GM13977 (cell line): ENCODE measurements around the gene NMB.

Experiments used
- DNase-seq: peaks from one replicate; pipeline ENCODE4 v3.0.0; 2012; ENCODE audit warnings: low spot score
- CTCF ChIP-seq: IDR thresholded peaks from 2 replicates; pipeline ENCODE4 v1.5.1; 2012; ENCODE audit warnings: mild to moderate bottlenecking, control low read depth; ENCODE audit not compliant: insufficient read depth; ENCODE audit errors: extremely low read depth, missing control alignments
- in situ Hi-C: fragments of 300-500 bp; cut with MboI; formaldehyde crosslinking; loops from one replicate; pipeline ENCODE4 v1.12.0; 2022; ENCODE audit warnings: low sequenced_read_pairs, low pct_unique_long_range_greater_than_20kb, mixed read lengths, inconsistent platforms; ENCODE audit not compliant: unreplicated experiment

NMB gene

GRCh38 chr15:84621358-84621979 lies 36.5 kb downstream of the NMB start:
- DNase-seq: no peak
- in situ Hi-C loops: no loop called here
- no peak for TF ChIP-seq CTCF

GRCh38 chr15:84620626-84621025 lies 37.4 kb downstream of the NMB start:
- DNase-seq: no peak
- no peak for TF ChIP-seq CTCF
- in situ Hi-C loops: no loop called here

GRCh38 chr15:84616235-84616634 lies 41.8 kb downstream of the NMB start:
- in situ Hi-C loops: no loop called here
- no peak for TF ChIP-seq CTCF
- no peak for DNase-seq

GRCh38 chr15:84611631-84612030 lies 46.4 kb downstream of the NMB start:
- in situ Hi-C loops: no loop called here
- TF ChIP-seq CTCF: no peak
- no peak for DNase-seq

GRCh38 chr15:84609818-84610525 lies 48.0 kb downstream of the NMB start:
- DNase-seq: no peak
- in situ Hi-C loops: no loop called here
- TF ChIP-seq CTCF: no peak

GRCh38 chr15:84608707-84609284 lies 49.2 kb downstream of the NMB start:
- TF ChIP-seq CTCF: no peak
- in situ Hi-C loops: no loop called here
- no peak for DNase-seq
